ENCODE results near the gene FGFRL1.

DNA sequence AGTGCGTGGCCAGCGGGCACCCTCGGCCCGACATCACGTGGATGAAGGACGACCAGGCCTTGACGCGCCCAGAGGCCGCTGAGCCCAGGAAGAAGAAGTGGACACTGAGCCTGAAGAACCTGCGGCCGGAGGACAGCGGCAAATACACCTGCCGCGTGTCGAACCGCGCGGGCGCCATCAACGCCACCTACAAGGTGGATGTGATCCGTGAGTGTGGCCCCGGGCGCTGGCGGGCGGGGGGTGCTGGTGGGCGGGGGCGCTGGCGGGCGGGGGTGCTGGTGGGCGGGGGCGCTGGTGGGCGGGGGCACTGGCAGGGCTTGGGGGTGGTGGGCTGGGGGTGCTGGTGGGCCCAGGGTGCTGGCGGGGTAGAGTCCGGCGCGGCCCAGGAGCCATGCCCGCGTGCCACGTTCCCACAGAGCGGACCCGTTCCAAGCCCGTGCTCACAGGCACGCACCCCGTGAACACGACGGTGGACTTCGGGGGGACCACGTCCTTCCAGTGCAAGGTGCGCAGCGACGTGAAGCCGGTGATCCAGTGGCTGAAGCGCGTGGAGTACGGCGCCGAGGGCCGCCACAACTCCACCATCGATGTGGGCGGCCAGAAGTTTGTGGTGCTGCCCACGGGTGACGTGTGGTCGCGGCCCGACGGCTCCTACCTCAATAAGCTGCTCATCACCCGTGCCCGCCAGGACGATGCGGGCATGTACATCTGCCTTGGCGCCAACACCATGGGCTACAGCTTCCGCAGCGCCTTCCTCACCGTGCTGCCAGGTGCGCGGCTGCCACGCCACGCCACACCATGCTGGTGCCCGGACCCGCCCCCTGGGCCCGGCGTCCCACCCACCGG is 12.7 kb downstream of the FGFRL1 start:
- no peak for TF ChIP-seq CTCF (IDR thresholded peaks at IDR 0.05; ENCODE audit: low read depth, low read length)
- no peak for TF ChIP-seq EZH2phosphoT487 (IDR thresholded peaks at IDR 0.05; ENCODE audit: low read depth)
